ENCODE results near the gene CHST2.

Gene CHST2

GRCh38 chr3:143167969-143168854 is 48.6 kb downstream of the CHST2 start:
- peak; percentile 19 for DNase-seq (ENCODE audit: low read depth)

DNA sequence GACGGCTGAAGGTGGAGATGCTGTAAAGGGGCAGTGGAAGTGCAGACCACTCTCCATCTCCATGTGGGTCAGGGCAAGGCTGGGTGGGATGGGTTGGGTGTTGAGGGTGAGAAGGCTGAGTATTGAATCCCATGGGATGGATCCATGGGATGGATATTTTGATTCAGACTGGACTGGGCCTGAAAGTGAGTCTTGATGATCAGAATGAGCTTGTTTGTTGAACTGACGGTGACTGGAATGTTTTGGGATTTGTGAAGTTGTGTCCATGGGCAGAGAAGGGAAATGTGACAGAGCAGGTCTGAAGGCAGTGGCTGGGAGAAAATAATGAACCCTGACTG is 49.3 kb downstream of the CHST2 start:
- DNase-seq (ENCODE audit: low read depth): no peak

DNA sequence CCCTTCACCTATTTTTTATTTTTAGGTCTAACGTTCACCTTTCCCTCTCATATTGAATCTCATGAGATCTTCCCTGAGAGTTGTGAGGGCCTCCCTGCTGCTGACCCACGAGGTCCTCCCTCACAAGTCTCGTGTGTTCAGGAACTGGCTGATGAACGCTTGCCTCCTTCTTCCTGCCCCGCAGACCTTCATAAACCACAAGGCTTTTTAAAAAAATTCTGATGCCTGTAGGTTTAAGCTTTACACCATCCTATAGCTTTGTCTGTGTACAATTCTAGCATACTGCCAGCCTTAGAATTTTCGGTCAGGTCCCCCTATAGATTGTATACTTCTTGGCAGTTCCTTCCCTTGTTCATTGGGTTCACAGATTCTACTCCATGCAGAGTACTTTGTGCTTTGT is 50.5 kb downstream of the CHST2 start:
- no peak for DNase-seq (ENCODE audit: low read depth)

- peak; percentile 39 for DNase-seq (ENCODE audit: low read depth)
Observed at GRCh38 chr3:143170676-143171075, 51.1 kb downstream of the CHST2 start.

- peak; percentile 58 for DNase-seq (ENCODE audit: low read depth)
Observed at GRCh38 chr3:143171141-143171980, 51.8 kb downstream of the CHST2 start.

DNA sequence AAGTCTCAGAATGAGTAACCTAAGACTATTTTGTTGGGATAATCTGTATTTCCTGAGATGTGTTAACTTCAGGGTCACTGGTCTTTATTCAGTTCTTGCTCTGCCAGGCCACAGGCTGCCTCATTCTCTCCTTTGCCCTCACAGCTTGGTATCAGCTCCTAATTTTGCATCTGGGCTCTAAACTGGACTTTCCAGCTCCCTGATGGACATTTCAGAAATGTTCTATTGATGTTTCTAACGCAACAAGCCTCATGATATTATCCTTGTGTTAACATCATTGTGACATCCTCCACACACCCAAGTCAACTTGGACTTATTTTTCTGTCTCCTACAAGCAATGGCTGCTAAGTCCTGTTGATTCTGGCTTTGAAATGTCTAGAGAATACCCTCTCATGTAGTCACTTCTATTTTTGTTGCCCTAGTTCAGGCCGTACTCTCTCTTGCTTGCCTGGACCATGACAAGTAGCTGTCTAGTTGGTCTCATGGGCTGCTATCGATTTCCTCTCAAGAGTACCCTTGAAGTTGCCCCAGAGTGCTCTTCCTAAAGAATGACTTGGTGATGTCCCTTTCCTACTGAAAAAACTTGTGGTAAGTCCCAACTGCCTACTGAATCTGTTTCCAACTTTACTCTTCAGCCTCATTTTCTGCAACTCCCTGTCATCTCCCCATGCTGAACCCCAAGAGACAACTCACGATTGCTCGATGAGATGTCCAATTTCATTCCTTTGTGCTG is 52.7 kb downstream of the CHST2 start:
- DNase-seq (ENCODE audit: low read depth): no peak

GRCh38 chr3:143172795-143173145 is 53.2 kb downstream of the CHST2 start:
- no peak for DNase-seq (ENCODE audit: low read depth)

DNA sequence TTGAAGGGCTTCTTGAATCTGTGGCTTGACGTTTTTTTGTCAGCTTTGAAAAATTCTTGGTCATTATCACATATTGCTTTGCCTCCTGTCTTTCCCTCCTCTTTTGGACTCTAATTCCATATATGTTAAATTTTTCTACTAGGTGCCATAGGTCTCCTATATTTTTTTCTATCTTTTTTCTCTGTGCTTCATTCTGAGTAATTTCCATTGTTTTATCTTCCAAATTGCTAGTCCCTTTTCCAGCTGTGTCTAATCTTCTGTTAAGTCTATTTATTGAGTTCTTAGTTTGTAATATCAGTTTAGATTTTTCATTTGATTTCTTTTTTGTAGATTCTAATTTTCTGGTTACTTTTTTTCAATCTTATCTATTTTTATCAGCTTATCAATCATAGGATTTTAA is 53.7 kb downstream of the CHST2 start:
- DNase-seq (ENCODE audit: low read depth): no peak
